Measurements from ENCODE around the gene TYW1. TPM values are rescaled to one million over a fixed set of nuclear protein-coding genes. Genes with fewer than 3 reads are reported as not detected.
"Not testable (repeated sequence)": the region's sequence is repeated elsewhere in the genome, so short reads cannot be mapped to it uniquely, and the experiment has no call there.

Gene TYW1
- total and polyA plus RNA-seq, 2 of the 4 experiments (the other 2 are of a cell fraction) = 10.7 to 23.7 TPM

GRCh38 chr7:66995050-66995776 lies 1.4 kb upstream of the TYW1 start, which contains the start of gene SBDS:
Gene SBDS (minus strand): TSS chr7:66995586. CDS start chr7:66995417, 169 bp downstream.
- H3K36me3 ChIP-seq (ENCODE audit: control insufficient read depth, insufficient read depth, low read length); H2BK15ac ChIP-seq (ENCODE audit: low read depth, low read length); H3K9me3 ChIP-seq (ENCODE audit: control insufficient read depth, insufficient read depth, low read length); CTCF ChIA-PET; H4K91ac ChIP-seq (ENCODE audit: insufficient read depth, low read depth, low read length); H2BK20ac ChIP-seq (ENCODE audit: low read depth, low read length); dilution Hi-C loops (cut with HindIII; ENCODE audit: low sequenced_read_pairs, unreplicated experiment); BruUV-seq (replicated peaks); H3K9me1 ChIP-seq (ENCODE audit: insufficient read depth, low read length); H3K4me1 ChIP-seq (ENCODE audit: control insufficient read depth, insufficient read depth, low read length); H2BK120ac ChIP-seq (ENCODE audit: low read depth, low read length); H3K27me3 ChIP-seq (ENCODE audit: control insufficient read depth, insufficient read depth, low read length); H4K20me1 ChIP-seq (ENCODE audit: insufficient read depth, low read length): not testable (repeated sequence)
- H3K9ac ChIP-seq (ENCODE audit: low read depth, low read length) = peak within 1 kb of the TSS; percentile 83
- peak within 1 kb of the TSS; percentile 88; the same call in 1 of the 2 replicates for H3K23ac ChIP-seq (ENCODE audit: low read depth, low read length)
- peak within 1 kb of the TSS; percentile 84 for H2AK9ac ChIP-seq (replicated peaks; ENCODE audit: low read depth, low read length, poor library complexity)
- peak within 1 kb of the TSS; percentile 58 for H3K4me2 ChIP-seq (ENCODE audit: low read depth, low read length)
- in situ Hi-C loops (cut with MboI; ENCODE audit: low sequenced_read_pairs) (loop anchor here (25.0 kb wide), 1 partner anchor 433 kb away; no protein-coding TSS in a partner anchor), intact Hi-C loops (cut with micrococcal nuclease) (loop anchor here (5.0 kb wide), 1 partner anchor 168 kb away; no protein-coding TSS in a partner anchor)
- POLR2A ChIA-PET (ENCODE audit: unreplicated experiment) = interaction anchor here (0.6 kb wide), 1 partner anchor 150 kb away, joined by 4 read pairs; no protein-coding TSS in a partner anchor
- peaks cover 8 to 14% of the 10 kb centered on the region in 2 experiments for H3K79me1 ChIP-seq (ENCODE audit: low read depth in 1 of 2, low read length in 2 of 2)
- WGBS, 2 experiments (ENCODE audit: extremely low coverage in 2 of 2, insufficient read length in 1 of 2) = 2% methylated on average over 21 of the region's 59 CpGs; no CpG with 5 or more reads in 1 of the 2 experiments
- TF ChIP-seq CEBPB (IDR thresholded peaks at IDR 0.05; ENCODE audit: low read depth, low read length) (0 out of 2 replicates have a peak, but pooled peaks have one; percentile 8), POLR2A (IDR thresholded peaks at IDR 0.05; ENCODE audit: low read depth, low read length) (peak; percentile 95), MAZ (IDR thresholded peaks at IDR 0.05; ENCODE audit: borderline replicate concordance, low read depth, low read length) (peak; percentile 17; the same call in 1 of the 2 replicates)
- peak within 1 kb of the TSS in 1 of 2 experiments; percentile 85; a peak in 3 of 4 replicates for H4K8ac ChIP-seq (ENCODE audit: low read depth in 2 of 2, low read length in 2 of 2)
- peak within 1 kb of the TSS; percentile 72; the same call in 1 of the 2 replicates for H3K56ac ChIP-seq (ENCODE audit: extremely low read depth, insufficient read depth, low read length)
- peak within 1 kb of the TSS; percentile 76 for H2AFZ ChIP-seq (replicated peaks; ENCODE audit: low read length, poor library complexity)
- H3K4ac ChIP-seq (ENCODE audit: low read depth, low read length) = peak within 1 kb of the TSS; percentile 30
- peak within 1 kb of the TSS; percentile 50; the same call in 1 of the 2 replicates for H4K5ac ChIP-seq (ENCODE audit: low read depth, low read length)
- peak within 1 kb of the TSS; percentile 61 for H3K18ac ChIP-seq (ENCODE audit: low read depth, low read length)
- peak within 1 kb of the TSS; percentile 71 for H3K14ac ChIP-seq (replicated peaks; ENCODE audit: low read depth, low read length)
- peak within 1 kb of the TSS; percentile 45 for H2AK5ac ChIP-seq (ENCODE audit: low read depth, low read length)
- peak; percentile 99 for DNase-seq
- H3K4me3 ChIP-seq (ENCODE audit: insufficient read depth, low read depth, low read length) = peak within 1 kb of the TSS; percentile 71
- peak within 1 kb of the TSS; percentile 83 for H2BK5ac ChIP-seq (ENCODE audit: low read depth, low read length, poor library complexity, severe bottlenecking)
- ATAC-seq (ENCODE audit: low read depth) = peak; percentile 63
- H3K27ac ChIP-seq (ENCODE audit: insufficient read depth, low read length) = peak within 1 kb of the TSS; percentile 73
